Stimulated activated memory B cell treated with anti-CD40 and anti-IgM and Interleukin-4, amounts not matched to agents 10 μg/mL and 1 μg/mL and 100 μg/mL, for 72 hours (primary cell): Measurements from ENCODE around the gene GAMT.

Experiments
- ATAC-seq: fragments of 150-1000 bp; cut with Tn5 transposase; 2 replicates; pipeline ENCODE4 v1.10.0; 2021
- H3K27ac Mint-ChIP-seq: one replicate; pipeline ENCODE4 v1.8.0; 2022; ENCODE audit warnings: mild to moderate bottlenecking, mixed read lengths
- H3K27me3 Mint-ChIP-seq: one replicate; pipeline ENCODE4 v1.8.0; 2022; ENCODE audit warnings: mixed read lengths
- H3K36me3 Mint-ChIP-seq: one replicate; pipeline ENCODE4 v1.8.0; 2022; ENCODE audit warnings: mixed read lengths
- H3K4me1 Mint-ChIP-seq: one replicate; pipeline ENCODE4 v1.8.0; 2022; ENCODE audit warnings: mixed read lengths
- H3K4me3 Mint-ChIP-seq: one replicate; pipeline ENCODE4 v1.8.0; 2022; ENCODE audit warnings: mild to moderate bottlenecking, moderate library complexity, mixed read lengths
- H3K9me3 Mint-ChIP-seq: one replicate; pipeline ENCODE4 v1.8.0; 2022; ENCODE audit warnings: mixed read lengths

The GAMT gene

GRCh38 chr19:1389033-1389940, 12.1 kb downstream of the GAMT start:
- no peak for ATAC-seq
- Mint-ChIP-seq H3K36me3 (peaks cover 51% of the 10 kb centered on the region), H3K27ac (no peak overlapping the region), H3K4me1 (peaks cover 26% of the 10 kb centered on the region), H3K9me3 (no peaks in the 10 kb centered on the region), H3K4me3 (no peak overlapping the region), H3K27me3 (no peaks in the 10 kb centered on the region)

- H3K27ac Mint-ChIP-seq, result no peak overlapping the region
Observed at GRCh38 chr19:1388637-1389026, 12.7 kb downstream of the GAMT start.

DNA sequence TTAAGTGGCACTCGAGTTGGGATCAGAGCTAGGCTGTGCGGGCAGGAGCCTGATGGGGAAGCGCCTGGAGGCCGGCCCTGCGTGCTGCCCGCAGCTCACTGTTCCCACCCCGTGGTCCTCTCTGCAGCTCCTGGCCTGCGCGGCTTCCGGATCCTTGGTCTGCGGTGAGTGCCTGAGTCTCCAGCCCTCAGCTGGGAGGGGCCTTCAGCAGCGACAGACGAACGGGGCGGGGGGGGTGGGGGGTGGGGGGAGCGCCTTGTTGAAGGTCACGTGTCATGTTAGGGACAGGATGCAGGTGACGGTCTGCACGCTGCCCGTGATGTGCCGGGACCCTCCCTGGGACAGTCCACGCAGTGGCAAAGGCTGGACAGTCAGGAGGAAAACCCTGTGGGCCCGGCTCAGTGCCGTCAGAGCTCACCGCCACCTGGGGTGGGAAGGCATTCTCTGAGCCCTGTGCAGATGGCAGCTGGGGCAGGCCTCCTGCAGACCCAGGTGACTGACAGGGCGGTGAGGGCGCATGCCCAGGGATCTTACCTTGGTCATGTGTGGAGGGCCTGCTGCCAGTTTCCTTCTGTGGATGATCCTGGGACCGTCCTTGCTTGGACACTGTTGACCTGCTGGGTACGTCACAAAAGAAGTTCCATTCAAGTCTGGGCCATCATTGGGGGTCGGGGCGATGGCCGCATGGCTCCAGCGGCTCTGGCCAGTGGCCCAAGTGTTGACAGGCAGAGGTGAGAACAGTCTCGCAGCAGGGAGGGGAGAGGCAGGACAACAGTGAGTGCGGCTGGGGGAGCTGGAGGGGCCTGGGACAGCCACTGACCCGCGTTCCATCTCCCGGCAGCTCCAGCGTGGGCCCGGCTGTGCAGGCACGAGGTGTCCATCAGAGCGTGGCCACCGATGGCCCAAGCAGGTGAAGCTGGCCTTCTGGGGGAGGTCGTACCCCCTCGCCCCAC, 13.4 kb downstream of the GAMT start:
- Mint-ChIP-seq H3K36me3 (peaks cover 45% of the 10 kb centered on the region), H3K4me3 (no peak overlapping the region), H3K27me3 (no peaks in the 10 kb centered on the region), H3K4me1 (peaks cover 37% of the 10 kb centered on the region), H3K27ac (no peak overlapping the region), H3K9me3 (no peaks in the 10 kb centered on the region)
- ATAC-seq, result no peak

More at GRCh38 chr19:1388637-1389026, 12.7 kb downstream of the GAMT start:
- Mint-ChIP-seq H3K27me3 (no peaks in the 10 kb centered on the region), H3K4me3 (no peak overlapping the region), H3K36me3 (peaks cover 49% of the 10 kb centered on the region), H3K9me3 (no peaks in the 10 kb centered on the region), H3K4me1 (peaks cover 30% of the 10 kb centered on the region)
- ATAC-seq, result no peak

DNA sequence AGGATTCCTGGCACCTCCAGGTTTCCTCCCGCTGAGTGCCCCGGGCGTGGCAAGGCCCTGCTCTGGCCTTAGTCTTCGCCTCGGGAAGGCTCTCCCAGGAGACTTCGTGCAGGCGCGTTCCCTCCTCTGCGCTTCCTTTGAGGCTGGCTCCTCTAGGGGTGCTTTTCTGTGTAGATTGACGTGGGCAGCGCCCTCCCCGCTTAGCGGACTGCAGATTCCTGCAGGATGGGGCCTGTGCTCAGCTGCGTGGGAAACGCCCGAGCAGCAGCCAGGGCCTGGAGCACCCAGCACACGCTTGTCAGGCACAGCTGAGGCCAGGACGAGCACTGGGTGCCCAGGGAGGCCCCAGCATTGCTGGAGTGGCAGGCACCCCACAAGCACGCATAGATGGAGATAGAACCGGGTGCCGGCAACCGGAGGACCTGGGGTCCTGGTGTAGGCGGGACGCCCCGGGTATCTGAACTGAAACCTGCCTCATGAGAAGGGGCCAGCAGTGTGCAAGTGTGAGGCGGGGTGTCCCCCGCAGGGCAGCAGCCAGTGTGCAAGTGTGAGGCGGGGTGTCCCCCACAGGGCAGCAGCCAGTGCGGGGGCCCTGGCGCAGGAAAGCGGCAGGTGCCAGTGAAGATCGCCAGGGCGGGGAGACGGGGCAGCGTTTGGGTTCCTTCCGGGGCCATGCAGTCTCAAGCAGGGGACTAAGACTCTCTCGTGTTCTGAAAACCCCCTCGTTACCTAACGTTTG, 14.2 kb downstream of the GAMT start:
- Mint-ChIP-seq H3K4me1 (peaks cover 40% of the 10 kb centered on the region), H3K27ac (no peak overlapping the region), H3K9me3 (no peaks in the 10 kb centered on the region), H3K27me3 (no peaks in the 10 kb centered on the region), H3K36me3 (peaks cover 39% of the 10 kb centered on the region), H3K4me3 (no peak overlapping the region)
- ATAC-seq, result no peak

DNA sequence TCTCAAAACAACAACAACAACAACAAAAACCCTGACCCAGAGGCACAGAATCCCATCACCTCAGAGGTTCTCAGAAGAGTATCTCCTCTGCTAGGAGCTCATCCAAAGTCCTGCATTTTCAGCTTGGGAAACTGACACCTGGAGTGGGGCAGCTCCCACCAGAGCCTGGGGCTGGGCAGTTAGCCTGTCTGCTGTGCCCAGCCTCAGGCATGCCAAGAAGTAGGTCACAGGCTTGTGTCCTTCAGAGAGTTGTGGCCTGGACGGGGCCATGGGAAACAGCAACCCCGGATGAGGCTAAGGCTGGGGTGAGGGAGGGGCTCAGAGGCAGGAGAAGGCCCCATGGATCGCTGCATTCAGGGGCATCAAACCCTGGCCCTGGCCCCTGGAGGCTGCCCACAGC, 15.5 kb downstream of the GAMT start:
- Mint-ChIP-seq H3K27ac (no peak overlapping the region), H3K4me1 (peaks cover 40% of the 10 kb centered on the region), H3K9me3 (no peaks in the 10 kb centered on the region), H3K4me3 (no peak overlapping the region), H3K27me3 (no peaks in the 10 kb centered on the region), H3K36me3 (peaks cover 32% of the 10 kb centered on the region)
- ATAC-seq, result no peak

DNA sequence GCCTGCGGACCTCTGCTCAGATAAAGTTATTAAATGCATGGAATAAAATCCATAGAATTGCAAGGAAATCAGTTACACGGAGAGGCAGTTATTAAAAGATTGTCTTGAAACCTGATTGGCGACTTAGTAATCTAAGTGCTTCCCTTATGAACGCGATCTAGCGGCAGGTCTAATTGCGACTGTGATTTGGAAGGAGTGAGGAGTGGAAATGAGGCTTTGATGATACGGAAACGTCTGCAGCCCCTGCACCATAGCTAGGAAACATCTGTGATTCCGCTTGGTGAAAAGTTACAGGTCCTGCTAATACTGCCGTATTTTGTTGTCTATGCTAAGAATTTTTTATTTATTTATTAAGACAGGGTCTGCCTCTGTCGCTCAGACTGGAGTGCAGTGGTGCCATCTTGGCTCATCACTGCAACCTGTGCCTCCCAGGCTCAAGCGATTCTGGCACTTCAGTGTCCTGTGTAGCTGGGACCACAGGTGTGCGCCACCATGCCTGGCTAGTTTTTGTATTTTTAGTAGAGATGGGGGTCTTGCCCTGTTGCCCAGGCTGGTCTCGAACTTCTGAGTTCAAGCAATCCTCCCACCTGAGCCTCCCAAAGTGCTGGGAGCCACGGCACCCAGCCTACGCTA, 16.7 kb downstream of the GAMT start:
- H3K36me3 Mint-ChIP-seq, result peaks cover 20% of the 10 kb centered on the region
- H3K9me3 Mint-ChIP-seq, result no peaks in the 10 kb centered on the region
- no peaks in the 10 kb centered on the region for H3K27me3 Mint-ChIP-seq
- H3K4me1 Mint-ChIP-seq, result peaks cover 46% of the 10 kb centered on the region
- ATAC-seq, result no peak
- peak overlapping the region; percentile 96 for H3K27ac Mint-ChIP-seq
- peak overlapping the region; percentile 86 for H3K4me3 Mint-ChIP-seq

DNA sequence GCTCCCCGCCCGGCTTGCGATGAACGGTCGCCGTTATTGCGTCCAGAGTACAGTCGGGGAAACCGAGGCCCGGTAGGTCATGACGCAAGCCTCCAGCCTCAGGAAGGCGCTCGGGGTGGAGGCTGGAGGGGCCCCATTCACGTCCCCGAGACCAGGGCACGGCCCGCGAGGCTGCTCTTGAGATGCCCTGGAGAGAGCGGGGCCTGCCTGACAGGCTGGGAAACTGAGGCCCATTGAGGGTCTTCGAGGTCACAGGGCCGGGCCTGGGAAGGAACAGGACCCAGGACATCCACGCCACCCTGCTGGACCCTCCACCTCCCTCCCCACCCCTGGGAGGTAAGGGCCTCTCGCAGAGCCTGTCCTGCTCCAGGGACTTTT, 17.3 kb downstream of the GAMT start:
- peaks cover 46% of the 10 kb centered on the region for H3K4me1 Mint-ChIP-seq
- peaks cover 14% of the 10 kb centered on the region for H3K36me3 Mint-ChIP-seq
- peak overlapping the region; percentile 96 for H3K27ac Mint-ChIP-seq
- H3K27me3 Mint-ChIP-seq, result no peaks in the 10 kb centered on the region
- H3K9me3 Mint-ChIP-seq, result no peaks in the 10 kb centered on the region
- ATAC-seq, result peak; percentile 3
- H3K4me3 Mint-ChIP-seq, result peak overlapping the region; percentile 86

- no peaks in the 10 kb centered on the region for H3K27me3 Mint-ChIP-seq
- H3K4me3 Mint-ChIP-seq, result peak within 1 kb of the TSS; percentile 86
- peaks cover 46% of the 10 kb centered on the region for H3K4me1 Mint-ChIP-seq
- H3K27ac Mint-ChIP-seq, result peak within 1 kb of the TSS; percentile 96
- peak; percentile 91 for ATAC-seq
- peaks cover 9% of the 10 kb centered on the region for H3K36me3 Mint-ChIP-seq
- H3K9me3 Mint-ChIP-seq, result no peaks in the 10 kb centered on the region
Observed at GRCh38 chr19:1383312-1384084, 17.8 kb downstream of the GAMT start, which contains the start of gene NDUFS7. Gene NDUFS7 (plus strand): TSS chr19:1383907. CDS start chr19:1383927, 20 bp downstream.

- Mint-ChIP-seq H3K4me3 (peak overlapping the region; percentile 86), H3K9me3 (no peaks in the 10 kb centered on the region), H3K27ac (peak overlapping the region; percentile 96), H3K4me1 (peaks cover 46% of the 10 kb centered on the region), H3K36me3 (peaks cover 7% of the 10 kb centered on the region), H3K27me3 (no peaks in the 10 kb centered on the region)
- ATAC-seq, result no peak
Observed at GRCh38 chr19:1383017-1383311, 18.4 kb downstream of the GAMT start.

GRCh38 chr19:1382250-1382649, 19.1 kb downstream of the GAMT start:
- Mint-ChIP-seq H3K27me3 (no peaks in the 10 kb centered on the region), H3K27ac (no peak overlapping the region), H3K9me3 (no peaks in the 10 kb centered on the region), H3K4me3 (no peak overlapping the region), H3K36me3 (peaks cover 5% of the 10 kb centered on the region), H3K4me1 (peaks cover 44% of the 10 kb centered on the region)
- no peak for ATAC-seq

- H3K9me3 Mint-ChIP-seq, result no peaks in the 10 kb centered on the region
- H3K27ac Mint-ChIP-seq, result no peak overlapping the region
- peaks cover 9% of the 10 kb centered on the region for H3K36me3 Mint-ChIP-seq
- no peak for ATAC-seq
- no peaks in the 10 kb centered on the region for H3K27me3 Mint-ChIP-seq
- H3K4me1 Mint-ChIP-seq, result peaks cover 27% of the 10 kb centered on the region
- H3K4me3 Mint-ChIP-seq, result no peak overlapping the region
Observed at GRCh38 chr19:1379961-1380489, 21.3 kb downstream of the GAMT start.

DNA sequence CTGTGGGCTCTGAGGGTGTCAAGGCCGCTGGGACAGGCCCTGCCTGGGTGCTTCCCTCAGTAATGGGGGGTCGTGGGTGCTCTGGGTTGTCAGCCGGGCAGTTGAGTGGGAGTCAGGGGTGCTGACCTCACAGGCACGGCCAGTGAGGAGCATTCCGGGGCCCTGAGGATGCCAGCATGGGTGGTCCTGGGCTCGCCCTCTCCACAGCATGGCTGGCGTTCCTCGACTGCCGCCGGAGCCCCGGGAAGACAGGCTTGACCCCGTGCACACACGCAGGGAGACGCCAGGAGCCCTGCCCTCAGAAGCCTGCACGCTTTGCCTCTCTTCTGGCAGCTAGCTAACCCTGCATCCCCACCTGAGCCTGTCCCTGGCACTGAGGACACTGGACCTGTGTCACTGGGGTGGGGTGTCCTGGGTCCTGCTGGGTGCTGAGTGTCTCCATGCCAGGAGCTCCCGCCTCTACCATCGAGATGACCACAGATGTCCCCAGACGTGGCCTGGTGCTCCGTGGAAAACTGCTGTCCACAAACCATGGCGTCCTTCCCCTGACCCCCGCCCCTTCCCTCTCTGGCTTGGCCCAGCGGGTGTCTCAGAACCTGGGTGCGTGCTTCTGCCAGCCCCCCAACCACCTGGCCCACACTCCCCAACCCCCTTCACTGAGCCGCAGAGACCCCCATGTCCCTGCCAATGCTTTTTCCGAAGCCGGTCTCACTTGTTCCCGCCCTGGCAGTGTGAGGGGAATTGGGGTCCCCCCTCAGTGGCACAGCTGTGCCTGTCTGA, 22.0 kb downstream of the GAMT start:
- Mint-ChIP-seq H3K4me3 (no peak overlapping the region), H3K4me1 (peaks cover 19% of the 10 kb centered on the region), H3K27me3 (no peaks in the 10 kb centered on the region), H3K36me3 (peaks cover 12% of the 10 kb centered on the region), H3K9me3 (no peaks in the 10 kb centered on the region), H3K27ac (no peak overlapping the region)
- ATAC-seq, result no peak
